ENCODE measurements around the gene RRP36.

Gene RRP36

DNA sequence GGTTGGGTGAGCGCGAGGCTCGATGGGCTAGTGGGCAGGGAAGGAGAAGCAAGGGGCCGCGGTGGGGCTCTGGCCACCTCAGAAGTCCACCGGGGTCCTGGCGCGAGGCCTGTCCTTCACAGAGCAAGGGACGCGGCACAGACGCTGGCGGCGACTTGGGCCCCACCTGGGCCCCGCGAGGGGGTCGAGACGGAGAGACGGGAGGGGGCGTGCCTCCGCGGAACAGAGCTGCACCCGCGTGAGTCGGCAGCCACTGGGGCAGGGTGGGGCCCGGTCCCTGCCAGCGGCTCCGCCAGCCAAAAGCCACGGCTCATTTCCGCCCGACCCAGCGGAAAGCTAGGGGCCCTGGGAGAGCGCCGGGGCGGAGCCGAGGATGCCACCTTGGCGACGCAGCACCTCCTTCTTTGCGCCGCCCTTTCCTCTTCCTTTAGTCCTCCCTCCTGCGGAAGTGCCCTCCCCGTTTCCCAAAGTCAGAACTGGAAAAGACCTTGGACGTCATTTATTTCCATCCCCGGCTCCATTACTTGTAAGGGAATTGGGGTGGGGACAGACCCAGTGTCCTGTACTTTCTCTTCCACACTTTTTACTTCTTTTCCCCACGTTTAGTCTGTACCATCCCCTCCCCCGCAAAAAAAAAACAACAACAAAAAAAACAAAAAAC is 32.3 kb downstream of the RRP36 start, which contains the start of gene CUL7:
CUL7 (minus strand) TSS at position 307 of the 661 bp plus-strand sequence. CDS start 1,063 bp downstream, outside the sequence.
- Histone ChIP-seq H4K20me1 (ENCODE audit: insufficient read depth, low read length, poor library complexity, severe bottlenecking) (no peaks in the 10 kb centered on the region), H3K4me1 (ENCODE audit: insufficient read depth, low read length, poor library complexity, severe bottlenecking) (peaks cover 49% of the 10 kb centered on the region), H3K36me3 (ENCODE audit: insufficient read depth, low read length) (peaks cover 3% of the 10 kb centered on the region; the same call in 1 of the 2 replicates)

DNA sequence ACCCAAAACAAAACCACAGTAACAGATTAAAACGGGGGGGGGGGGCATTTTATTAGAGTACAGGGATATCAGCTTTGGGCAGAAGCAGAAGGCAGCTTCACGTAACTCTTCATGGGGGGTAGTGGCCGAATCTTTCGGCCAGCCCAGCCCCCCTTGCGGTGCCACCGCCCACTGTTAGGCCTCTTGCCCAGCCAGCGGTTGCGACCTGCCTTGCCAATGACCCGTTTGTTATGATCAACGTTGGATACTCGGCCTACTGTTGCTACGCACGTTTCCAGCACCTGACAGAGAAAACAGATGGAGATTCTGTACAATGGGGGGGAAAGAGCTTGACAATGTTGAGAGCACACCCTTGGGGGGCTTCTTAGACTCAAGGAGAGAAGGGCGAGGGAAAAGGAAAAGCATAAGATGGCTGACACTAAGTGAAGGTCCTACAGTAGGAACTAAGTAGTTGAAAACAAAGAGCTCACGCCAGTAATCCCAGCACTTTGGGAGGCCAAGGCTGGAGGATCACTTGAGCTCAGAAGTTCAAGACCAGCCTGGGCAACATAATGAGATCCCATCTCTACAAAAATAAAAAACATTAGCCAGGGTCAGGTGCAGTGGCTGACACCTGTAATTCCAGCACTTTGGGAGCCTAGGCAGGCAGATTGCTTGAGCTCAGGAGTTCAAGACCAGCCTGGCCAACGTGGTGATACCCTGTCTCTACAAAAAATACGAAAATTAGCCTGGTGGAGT is 33.0 kb downstream of the RRP36 start:
- peak overlapping the region; percentile 70; the same call in 1 of the 2 replicates for H2AFZ ChIP-seq (ENCODE audit: low read length)
- H3K27me3 ChIP-seq (ENCODE audit: insufficient read depth, low read length, poor library complexity, severe bottlenecking), result no peaks in the 10 kb centered on the region
- no peaks in the 10 kb centered on the region for H3F3A ChIP-seq (ENCODE audit: low read depth)
- peak overlapping the region; percentile 96 for H3K9ac ChIP-seq (ENCODE audit: low read depth, low read length, poor library complexity, severe bottlenecking)
- no peaks in the 10 kb centered on the region for H3K36me3 ChIP-seq (ENCODE audit: insufficient read depth, low read length)
- peak overlapping the region; percentile 96 for H3K4me2 ChIP-seq (ENCODE audit: low read depth, low read length, poor library complexity, severe bottlenecking)
- no peaks in the 10 kb centered on the region for H3K9me3 ChIP-seq (ENCODE audit: insufficient read depth, low read depth, low read length)
- H3K4me1 ChIP-seq (ENCODE audit: insufficient read depth, low read length, poor library complexity, severe bottlenecking), result peaks cover 51% of the 10 kb centered on the region
- TF ChIP-seq EZH2phosphoT487 (IDR thresholded peaks at IDR 0.05; ENCODE audit: borderline replicate concordance) (no peak), CTCF (conservative IDR thresholded peaks at IDR 0.05; ENCODE audit: low read length) (no peak)
- no peaks in the 10 kb centered on the region for H3K9me2 ChIP-seq (replicated peaks; ENCODE audit: low read depth, low read length)
- no peaks in the 10 kb centered on the region for H4K20me1 ChIP-seq (ENCODE audit: insufficient read depth, low read length, poor library complexity, severe bottlenecking)
- peak overlapping the region; percentile 90 for H3K4me3 ChIP-seq (ENCODE audit: low read length, poor library complexity, severe bottlenecking)
- H3K79me2 ChIP-seq (ENCODE audit: insufficient read depth, low read length), result peaks cover 51% of the 10 kb centered on the region

More for the DNA sequence above, 32.3 kb downstream of the RRP36 start, which contains the start of gene CUL7:
- H3K9me2 ChIP-seq (replicated peaks; ENCODE audit: low read depth, low read length), result no peaks in the 10 kb centered on the region
- no peak for TF ChIP-seq EZH2phosphoT487 (IDR thresholded peaks at IDR 0.05; ENCODE audit: borderline replicate concordance)
- H3K9me3 ChIP-seq (ENCODE audit: insufficient read depth, low read depth, low read length), result no peaks in the 10 kb centered on the region
- peak within 1 kb of the TSS; percentile 96 for H3K4me2 ChIP-seq (ENCODE audit: low read depth, low read length, poor library complexity, severe bottlenecking)
- H2AFZ ChIP-seq (ENCODE audit: low read length), result peak within 1 kb of the TSS; percentile 70
- H3K4me3 ChIP-seq (ENCODE audit: low read length, poor library complexity, severe bottlenecking), result peak within 1 kb of the TSS; percentile 90
- peak within 1 kb of the TSS; percentile 96 for H3K9ac ChIP-seq (ENCODE audit: low read depth, low read length, poor library complexity, severe bottlenecking)
- no peaks in the 10 kb centered on the region for H3F3A ChIP-seq (ENCODE audit: low read depth)
- peaks cover 46% of the 10 kb centered on the region for H3K79me2 ChIP-seq (ENCODE audit: insufficient read depth, low read length)
- H3K27me3 ChIP-seq (ENCODE audit: insufficient read depth, low read length, poor library complexity, severe bottlenecking), result no peaks in the 10 kb centered on the region

GRCh38 chr6:43055966-43056365 is 34.5 kb downstream of the RRP36 start:
- H3K27me3 ChIP-seq (ENCODE audit: insufficient read depth, low read length, poor library complexity, severe bottlenecking), result no peaks in the 10 kb centered on the region
- H3K9ac ChIP-seq (ENCODE audit: low read depth, low read length, poor library complexity, severe bottlenecking), result no peak overlapping the region
- no peaks in the 10 kb centered on the region for H3K9me2 ChIP-seq (replicated peaks; ENCODE audit: low read depth, low read length)
- H3K79me2 ChIP-seq (ENCODE audit: insufficient read depth, low read length), result peaks cover 59% of the 10 kb centered on the region
- H2AFZ ChIP-seq (ENCODE audit: low read length), result no peak overlapping the region
- H3K9me3 ChIP-seq (ENCODE audit: insufficient read depth, low read depth, low read length), result no peaks in the 10 kb centered on the region
- H3F3A ChIP-seq (ENCODE audit: low read depth), result no peaks in the 10 kb centered on the region
- H3K36me3 ChIP-seq (ENCODE audit: insufficient read depth, low read length), result no peaks in the 10 kb centered on the region
- H3K4me3 ChIP-seq (ENCODE audit: low read length, poor library complexity, severe bottlenecking), result no peak overlapping the region
- H3K4me1 ChIP-seq (ENCODE audit: insufficient read depth, low read length, poor library complexity, severe bottlenecking), result peaks cover 49% of the 10 kb centered on the region
- TF ChIP-seq CTCF (conservative IDR thresholded peaks at IDR 0.05; ENCODE audit: low read length), result no peak
- no peak overlapping the region for H3K4me2 ChIP-seq (ENCODE audit: low read depth, low read length, poor library complexity, severe bottlenecking)
- no peaks in the 10 kb centered on the region for H4K20me1 ChIP-seq (ENCODE audit: insufficient read depth, low read length, poor library complexity, severe bottlenecking)

Data from Loucy (cell line).